DMS53 treated with DMSO at 0.1 percent for 48 hours (cell line): ENCODE measurements around the gene MAD1L1.

ENCODE experiments used
- DNase-seq: peaks from one replicate; lab custom pipeline; 2025; ENCODE audit not compliant: unreplicated experiment; lab: John Stamatoyannopoulos, UW

Gene MAD1L1

DNA sequence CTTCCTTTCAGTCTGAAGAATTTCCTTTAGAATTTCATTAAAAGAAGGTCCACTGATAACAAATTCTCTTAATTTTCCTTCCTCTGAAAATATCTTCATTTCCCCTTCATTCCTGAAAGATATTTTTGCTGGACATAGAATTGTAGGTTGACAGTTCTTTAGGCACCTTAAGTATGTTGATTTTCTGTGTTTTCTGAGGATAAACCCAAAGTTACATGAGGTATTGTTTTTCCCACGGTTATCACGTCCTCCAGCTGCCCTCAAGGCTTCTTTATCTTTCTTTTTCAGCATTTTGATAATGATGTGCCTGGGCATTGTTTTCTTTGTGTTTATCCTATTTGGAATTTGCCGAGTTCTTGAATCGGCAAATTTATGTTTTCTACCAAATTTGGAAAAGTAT, 457.4 kb downstream of the MAD1L1 start:
- DNase-seq: no peak

DNA sequence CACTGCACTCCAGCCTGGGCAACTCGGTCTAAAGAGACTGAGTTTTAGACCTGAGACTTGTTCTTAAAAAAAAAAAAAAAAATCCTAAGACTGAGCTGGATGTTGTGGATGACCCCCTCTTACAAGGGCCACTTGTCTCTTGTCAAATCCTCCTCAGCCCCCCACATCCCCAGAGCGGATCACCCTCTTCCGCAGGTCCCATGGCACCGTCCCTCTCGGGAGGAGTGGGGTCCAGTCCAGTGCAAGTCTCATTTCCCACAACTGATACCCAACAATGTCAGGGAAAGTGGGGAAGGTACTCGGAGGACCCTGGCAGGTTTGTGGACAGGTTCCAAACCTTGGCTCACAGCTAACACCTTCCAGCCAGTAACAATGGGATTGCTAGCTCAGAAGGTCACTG, 462.4 kb downstream of the MAD1L1 start:
- no peak for DNase-seq

DNA sequence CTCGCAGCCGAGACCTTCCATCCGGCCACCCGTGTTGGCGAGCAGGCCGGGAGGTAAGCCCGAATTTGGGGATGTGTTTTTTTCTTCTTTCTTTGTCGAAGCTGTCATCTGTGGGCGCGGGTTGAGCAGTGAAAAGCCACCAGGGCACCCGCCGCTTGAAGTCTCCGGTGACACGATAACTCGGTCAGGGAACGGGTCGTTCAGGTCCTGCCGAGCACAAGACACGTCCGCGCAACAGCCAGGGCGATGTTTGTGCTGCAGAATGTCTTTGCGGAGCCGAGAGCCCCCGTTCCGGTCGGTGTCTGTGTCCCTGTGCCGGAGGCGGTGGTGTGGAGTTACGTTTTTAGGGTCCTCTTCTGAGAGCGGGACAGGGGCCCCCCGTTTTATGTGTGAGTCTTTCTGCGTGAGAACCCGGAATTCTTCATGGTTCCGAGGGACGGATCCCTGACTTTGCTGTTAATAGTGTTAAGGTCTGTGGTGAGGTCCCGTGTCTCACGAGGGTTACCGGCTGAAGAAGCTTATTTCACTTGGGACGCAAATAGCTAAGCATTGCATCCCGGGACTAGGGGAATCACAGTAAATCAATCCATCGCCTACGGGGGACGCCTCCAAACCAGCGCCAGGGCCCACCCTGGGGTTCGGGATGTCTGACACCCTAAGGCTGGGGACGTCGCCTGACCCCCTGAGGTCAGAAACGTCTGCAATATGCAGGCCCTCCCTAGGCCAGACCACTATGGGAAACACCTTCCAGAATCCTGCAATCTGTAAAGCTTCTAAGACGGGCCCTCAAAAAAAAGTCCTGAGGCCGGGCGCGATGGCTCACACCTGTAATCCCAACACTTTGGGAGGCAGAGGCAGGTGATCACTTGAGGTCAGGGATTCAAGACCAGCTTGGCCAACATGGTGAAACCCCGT, 463.2 kb downstream of the MAD1L1 start:
- no peak for DNase-seq

DNA sequence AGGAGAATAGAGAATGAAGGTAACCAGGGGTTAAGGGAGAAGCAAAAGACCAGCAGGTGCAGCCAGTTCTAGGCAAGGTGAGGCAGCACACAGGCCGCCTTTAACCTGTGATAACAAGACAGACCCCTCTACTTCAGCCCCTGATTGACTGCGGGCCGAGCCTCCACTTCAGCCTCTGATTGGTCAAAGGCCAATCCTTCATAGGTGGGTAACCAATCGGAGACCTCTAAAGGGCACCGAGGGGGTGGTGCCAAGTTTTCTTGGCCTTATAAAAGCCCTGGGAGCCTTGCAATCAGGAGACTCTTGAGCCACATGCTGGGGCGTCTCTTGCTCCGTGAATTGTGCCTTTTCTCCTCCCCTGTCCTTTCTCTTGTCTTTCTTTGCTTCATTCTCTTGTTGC, 463.9 kb downstream of the MAD1L1 start:
- DNase-seq: no peak

DNA sequence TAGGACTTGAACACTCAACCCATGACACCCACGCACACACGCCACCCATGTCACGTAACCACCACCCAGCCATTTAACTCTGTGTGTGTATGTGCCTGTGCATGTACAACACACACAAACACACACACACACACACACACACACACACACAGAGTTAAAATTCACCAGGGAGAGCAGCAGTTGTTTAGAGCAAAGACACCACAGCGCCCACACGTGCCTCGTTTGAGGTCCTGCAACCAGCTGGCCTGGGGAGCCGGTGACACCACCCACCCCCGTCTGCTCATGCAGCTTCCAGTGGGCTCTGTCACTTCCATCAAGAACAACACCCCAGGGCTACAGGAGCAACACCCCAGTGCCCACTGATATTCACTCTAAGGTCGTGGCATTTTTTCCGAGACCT, 465.2 kb downstream of the MAD1L1 start:
- no peak for DNase-seq
